Measurements from ENCODE around the gene CCDC154.

Gene CCDC154

DNA sequence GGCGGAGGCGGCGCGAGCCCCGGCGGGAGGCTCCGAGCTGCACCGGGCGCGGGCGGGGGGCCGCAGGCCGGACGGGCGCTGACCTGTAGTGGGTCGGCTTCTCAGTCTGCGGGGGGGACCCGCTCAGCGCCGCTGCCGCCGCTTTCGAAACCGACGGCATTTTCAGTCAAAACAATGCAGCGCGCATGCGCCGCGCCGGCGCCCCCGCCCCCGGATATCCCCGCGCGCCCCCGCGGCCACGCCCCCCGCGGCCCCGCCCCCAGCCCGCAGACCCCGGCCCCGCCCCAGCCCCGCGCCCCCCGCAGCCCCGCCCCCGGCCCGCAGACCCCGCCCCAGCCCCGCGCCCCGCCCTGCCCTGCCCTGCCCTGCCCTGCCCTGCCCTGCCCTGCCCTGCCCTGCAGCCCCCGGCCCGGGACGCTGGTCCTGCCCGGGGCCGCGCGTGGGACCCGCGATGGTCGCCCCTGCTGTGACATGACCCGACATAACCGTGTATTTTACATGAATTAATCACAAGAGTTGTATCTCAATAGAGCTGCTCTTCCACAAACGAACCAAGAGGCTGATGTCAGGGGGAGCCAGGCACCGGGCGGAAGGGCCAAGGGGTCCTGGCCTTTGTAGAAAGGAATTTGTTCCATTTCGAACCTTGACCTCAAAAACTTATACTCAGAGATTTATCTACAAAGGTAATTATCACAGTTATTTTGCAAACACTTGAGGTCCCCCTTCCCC is 29.7 kb downstream of the CCDC154 start, which contains the start of gene UNKL:
TSS of gene UNKL (minus strand) at position 173 of the 729 bp plus-strand sequence. CDS start at position 160, 13 bp downstream.
- DNase-seq: no peak

DNA sequence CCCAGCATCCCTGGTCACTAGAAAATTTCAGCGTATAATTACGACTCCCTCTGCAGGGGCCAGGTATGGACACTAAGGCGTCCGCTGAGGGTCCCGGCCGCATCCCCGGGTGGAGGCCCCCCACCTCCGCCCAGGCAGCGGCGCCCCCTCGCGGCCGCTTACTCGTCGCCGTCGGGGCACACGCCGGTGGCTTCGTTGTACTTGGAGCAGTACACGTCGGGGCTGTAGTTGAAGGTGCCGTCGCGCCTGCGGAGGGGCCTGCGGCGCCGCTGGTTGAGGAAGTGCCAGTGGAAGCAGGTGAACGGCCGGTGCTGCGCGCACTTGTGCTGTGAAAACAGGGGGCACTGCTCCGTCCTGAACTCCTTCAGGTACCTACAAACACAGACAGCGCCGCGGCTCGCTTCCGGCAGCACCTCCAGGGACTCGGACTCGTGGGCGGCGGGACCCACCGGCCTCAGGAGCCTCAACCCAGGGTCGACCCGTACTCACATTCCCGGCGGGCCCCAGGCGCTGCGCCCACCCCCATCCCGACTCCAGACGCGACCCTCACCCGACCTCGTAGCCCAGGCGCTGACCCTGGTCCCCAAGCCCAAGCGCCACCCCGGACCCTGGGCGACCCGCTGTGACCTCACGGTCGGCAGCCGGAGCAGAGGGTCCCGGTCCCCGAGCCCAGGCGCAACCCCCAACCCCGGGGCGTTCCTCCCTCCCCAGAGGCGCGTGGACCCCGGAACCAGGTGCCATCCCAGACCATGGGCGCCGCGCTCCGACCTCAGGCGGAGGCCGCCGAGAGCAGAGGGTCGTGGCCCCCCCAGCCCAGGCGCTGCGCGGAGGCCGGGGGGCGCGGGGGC is 30.4 kb downstream of the CCDC154 start:
- no peak for DNase-seq

DNA sequence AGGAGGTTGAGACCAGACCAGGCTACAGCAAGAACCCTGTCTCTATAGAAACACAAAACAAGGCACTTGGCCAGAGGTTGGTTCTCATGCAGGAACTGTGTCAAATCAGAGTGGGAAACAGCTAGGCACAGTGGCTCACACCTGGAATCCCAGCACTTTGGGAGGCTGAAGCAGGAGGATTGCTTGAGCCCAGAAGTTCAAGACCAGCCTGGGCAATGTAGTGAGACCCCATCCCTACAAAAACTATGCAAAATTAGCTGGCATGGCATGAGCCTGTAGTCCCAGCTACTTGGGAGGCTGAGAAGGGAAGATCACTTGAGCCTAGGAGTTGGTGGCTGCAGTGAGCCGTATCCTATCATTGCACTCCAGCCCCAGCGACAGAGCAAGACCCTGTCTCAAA is 31.5 kb downstream of the CCDC154 start:
- no peak for DNase-seq

DNA sequence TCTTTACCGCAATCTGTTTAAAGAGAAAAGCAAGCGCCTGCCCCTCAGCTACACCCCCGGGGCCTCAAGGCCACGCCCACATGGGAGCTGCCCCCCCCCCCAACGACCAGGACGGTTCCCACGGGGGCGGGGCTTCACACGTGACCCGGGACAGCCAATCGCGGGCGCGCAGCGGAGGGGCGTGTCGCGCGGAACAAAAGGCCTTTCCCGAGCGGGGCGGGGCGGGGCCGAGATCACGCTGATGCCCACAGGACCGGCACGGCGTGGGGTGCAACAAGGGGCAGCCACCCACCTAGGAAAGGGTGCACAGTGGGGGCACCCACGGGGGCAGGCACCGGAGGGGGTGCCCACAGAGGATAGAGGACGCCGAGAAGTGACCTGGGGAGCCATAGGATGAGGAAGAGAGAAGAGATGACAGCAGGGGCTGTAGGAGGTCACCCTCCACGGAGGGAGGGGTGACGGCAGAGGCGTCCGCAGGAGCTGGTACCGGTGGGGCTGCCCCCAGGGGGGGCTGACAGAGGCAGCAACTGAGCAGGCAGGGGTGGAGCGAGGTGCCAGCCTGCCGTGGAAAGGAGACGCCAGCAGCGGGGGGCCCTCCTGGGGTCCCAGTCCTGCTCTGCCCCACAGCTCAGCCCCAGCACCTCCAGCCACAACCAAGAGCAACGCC is 36.1 kb downstream of the CCDC154 start:
- no peak for DNase-seq

DNA sequence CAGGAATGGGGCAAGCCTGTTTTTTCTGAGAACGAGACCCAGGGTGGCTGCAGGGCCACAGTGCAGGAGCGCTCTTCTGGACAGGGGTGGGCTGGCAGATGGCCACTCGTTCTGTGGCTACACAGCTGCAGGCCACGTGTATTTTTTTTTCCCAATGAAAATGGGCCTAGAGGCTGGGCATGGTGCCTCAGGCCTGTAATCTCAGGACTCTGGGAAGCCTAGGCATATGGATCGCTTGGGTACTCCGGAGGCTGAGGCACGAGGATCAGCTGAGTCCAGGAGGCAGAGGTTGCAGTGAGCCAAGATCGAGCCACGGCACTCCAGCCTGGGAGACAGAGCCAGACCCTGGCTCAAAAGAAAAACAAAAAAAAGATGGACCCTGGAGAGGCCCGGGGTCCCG is 36.6 kb downstream of the CCDC154 start:
- no peak for DNase-seq

- DNase-seq: no peak
These were observed 40.6 kb downstream of the CCDC154 start for GRCh38 chr16:1403733-1404132.

DNA sequence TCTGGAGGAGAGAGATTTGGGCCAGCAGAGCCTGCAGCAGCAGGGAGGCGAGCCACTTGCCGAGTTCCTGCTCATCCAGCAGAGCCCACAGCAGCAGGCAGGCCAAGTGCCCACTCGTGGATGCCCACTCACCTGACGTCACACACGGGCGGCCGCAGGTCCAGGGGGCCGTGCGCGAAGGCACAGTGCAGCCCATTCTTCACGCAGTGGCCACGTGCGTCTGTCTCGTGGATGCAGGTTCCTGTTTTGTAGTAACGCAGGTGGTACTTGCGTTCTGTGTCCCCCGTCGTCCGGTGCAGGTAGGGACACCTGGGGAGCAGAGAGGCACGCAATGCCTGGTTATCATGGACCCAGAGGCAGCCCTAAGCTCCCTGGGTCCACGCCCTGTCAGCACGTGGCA is 41.3 kb downstream of the CCDC154 start:
- DNase-seq: no peak

- DNase-seq: no peak
These were observed 42.6 kb downstream of the CCDC154 start for GRCh38 chr16:1401758-1402154.

GRCh38 chr16:1401061-1401757 is 43.1 kb downstream of the CCDC154 start:
- DNase-seq: no peak

- no peak for DNase-seq
These were observed 45.4 kb downstream of the CCDC154 start for GRCh38 chr16:1398826-1399581.

DNA sequence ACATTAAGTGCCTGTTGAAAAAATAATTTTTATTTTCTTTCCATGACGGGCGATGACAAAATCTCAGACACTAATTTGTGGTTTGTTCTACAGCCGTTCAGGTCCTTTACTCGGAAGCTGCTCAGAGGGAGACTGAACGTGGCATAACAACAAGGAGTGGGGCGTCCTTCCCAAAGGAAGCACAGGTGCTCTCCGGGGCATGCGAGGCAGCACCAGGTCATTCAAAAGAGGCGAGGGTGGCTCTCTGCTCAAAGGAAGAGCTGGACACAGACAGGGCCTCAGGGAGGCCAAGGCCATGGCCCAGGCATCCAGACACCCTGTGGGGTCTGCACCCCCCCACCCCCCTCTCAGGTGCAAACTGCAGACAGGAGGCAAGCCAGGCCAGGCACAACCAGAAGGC is 46.0 kb downstream of the CCDC154 start:
- DNase-seq: no peak

DNA sequence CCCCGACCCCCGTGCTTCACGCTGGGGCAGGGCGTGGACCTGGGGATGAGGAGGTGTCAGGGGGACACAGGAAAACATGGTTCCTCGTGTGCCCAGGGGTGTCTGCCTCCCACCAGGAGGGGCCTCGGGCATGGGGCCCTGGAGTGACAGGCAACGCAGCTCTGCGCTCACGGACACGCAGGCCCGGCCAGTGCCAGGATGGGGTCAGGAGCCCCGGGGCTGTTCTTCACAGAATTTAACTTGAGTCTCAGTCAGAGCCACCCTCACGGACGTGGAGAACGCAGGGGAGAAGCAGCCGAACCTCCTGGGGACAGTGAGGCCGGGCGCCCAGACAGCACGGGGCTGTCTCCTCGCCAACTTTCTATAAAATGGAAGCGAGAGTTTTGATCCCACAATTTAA is 46.6 kb downstream of the CCDC154 start:
- DNase-seq: no peak

- no peak for DNase-seq
These were observed 48.8 kb downstream of the CCDC154 start for GRCh38 chr16:1395444-1396031.

DNA sequence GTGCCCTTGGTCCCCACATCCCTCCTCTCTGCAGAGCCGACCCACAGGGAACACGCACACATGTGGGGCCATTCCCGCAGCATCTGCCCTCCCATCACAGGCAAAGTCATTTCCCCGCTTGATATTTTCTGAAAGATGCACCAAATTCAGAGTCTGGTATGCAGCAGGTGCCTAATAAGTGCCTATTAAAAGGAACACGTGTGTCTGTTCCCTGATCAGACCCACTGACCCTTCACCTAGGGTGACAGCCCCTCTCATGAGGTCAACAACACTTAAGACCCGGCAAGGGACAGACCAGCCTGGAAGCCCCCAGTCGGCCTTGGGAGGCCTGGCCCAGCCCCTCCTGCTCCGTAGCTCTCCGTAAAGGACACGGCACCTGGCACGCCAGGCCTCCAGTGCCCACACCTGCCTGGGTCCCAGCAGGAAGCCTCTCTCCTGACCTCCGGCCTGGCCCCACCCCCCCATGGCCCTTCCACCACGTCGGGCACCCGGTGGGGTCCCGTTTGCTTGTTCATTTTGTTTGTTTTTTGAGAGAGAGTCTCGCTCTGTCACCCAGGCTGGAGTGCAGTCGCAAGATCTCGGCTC is 49.9 kb downstream of the CCDC154 start:
- no peak for DNase-seq

- DNase-seq: no peak
These were observed 50.7 kb downstream of the CCDC154 start for GRCh38 chr16:1393613-1394176.

DNA sequence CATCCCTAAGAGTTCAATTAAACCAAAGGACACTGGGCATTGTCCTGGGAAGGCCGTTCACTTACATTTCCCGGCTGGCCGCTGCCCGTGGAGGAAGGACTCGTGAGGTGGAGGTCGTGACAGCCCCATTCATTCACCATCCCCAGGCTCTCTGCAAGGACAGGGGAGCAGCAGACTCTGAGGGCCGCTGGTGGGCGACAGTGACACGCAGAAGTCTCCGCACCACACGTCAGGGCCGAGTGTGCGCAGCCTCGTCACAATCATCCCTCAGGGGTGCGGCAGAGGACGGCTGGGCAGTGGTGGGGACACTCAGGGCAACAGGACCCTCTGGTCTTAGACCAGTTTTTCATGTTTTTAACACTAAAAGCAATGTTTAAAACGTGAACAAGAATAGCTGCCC is 51.5 kb downstream of the CCDC154 start:
- no peak for DNase-seq

GRCh38 chr16:1390239-1390779 is 54.0 kb downstream of the CCDC154 start:
- no peak for DNase-seq

DNA sequence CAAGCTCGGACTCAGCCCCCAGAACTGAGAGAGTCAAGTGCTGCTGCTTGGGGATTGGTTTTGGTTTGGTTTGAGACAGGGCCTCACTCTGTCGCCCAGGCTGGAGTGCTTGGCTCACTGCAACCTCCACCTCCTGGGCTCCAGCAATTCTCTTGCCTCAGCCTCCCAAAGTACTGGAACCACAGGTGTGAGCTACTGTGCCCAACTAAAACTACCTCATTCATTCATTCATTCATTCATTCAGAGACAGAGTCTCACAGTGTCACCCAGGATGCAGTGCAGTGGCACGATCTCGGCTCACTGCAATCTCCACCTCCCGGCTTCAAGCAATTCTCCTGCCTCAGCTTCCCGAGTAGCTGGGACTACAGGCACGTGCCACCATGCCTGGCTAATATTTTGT is 54.6 kb downstream of the CCDC154 start:
- DNase-seq: no peak

GRCh38 chr16:1387331-1387730 is 57.0 kb downstream of the CCDC154 start:
- DNase-seq: no peak

- DNase-seq: no peak
These were observed 59.1 kb downstream of the CCDC154 start for GRCh38 chr16:1385232-1385631.

Measured in NCI-H1436 treated with DMSO at 0.1 percent for 48 hours (cell line).